K562 (cell line): ENCODE measurements around the gene AGAP1. TPM values are rescaled to one million over a fixed set of nuclear protein-coding genes. Genes with fewer than 3 reads are reported as not detected.

Experiments used
- ATAC-seq: fragments of 200-7000 bp; cut with Tn5 transposase; 3 replicates; pipeline ENCODE4 v1.9.1; 2020; ENCODE audit warnings: moderate library complexity
- BruUV-seq: library from RNA; stranded (reverse); fragments of 400-500 nt; replicated peaks from 2 replicates; lab custom pipeline; 2021; lab: Mats Ljungman, UMichigan
- CTCF ChIA-PET: fragments of 300-600 bp; formaldehyde crosslinking; extraction: SDS; loops from one replicate; lab custom pipeline; 2021; ENCODE audit warnings: low intra/inter-chr PET ratio; lab: Yijun Ruan, JAX
- POLR2A ChIA-PET: fragments of 300-600, 350-650 bp; sonication (Branson Sonifier 250); formaldehyde crosslinking; extraction: SDS; loops from one replicate; lab custom pipeline; 2021; ENCODE audit warnings: antibody characterized with exemption, inconsistent platforms; lab: Yijun Ruan, JAX
- DNase-seq, 4 experiments: peaks; one replicate each; pipeline versions ENCODE4 v3.0.0 to v3.0.0-alpha.2; 2011 to 2018; ENCODE audit warnings: low spot score in 3 of 4, mixed read lengths in 3 of 4; ENCODE audit errors: extremely low read depth in 1 of 4
- FAIRE-seq: peaks from 2 replicates; lab custom pipeline; 2011; peaks lifted over from hg19 to GRCh38; lab: Jason Lieb, UNC
- H2AFZ ChIP-seq: 2 replicates; pipeline ENCODE4 v1.6.0; 2011; ENCODE audit warnings: low read depth, low read length, control low read depth, inconsistent platforms
- H3K27ac ChIP-seq: fragments of 200-600 bp; 3 replicates; pipeline ENCODE4 v1.8.0; 2011; ENCODE audit warnings: low read depth, mild to moderate bottlenecking, control low read depth, inconsistent platforms, low read length, moderate library complexity, mixed read lengths; ENCODE audit errors: extremely low read depth
- H3K27me3 ChIP-seq, 2 experiments: fragments of 300-600 bp in 1 of 2; 2 replicates in 1 of 2; 3 replicates in 1 of 2; pipeline versions ENCODE4 v1.6.0 to v1.8.0; 2011; ENCODE audit warnings: inconsistent platforms in 2 of 2, low read length in 2 of 2, mild to moderate bottlenecking in 1 of 2, mixed read lengths in 1 of 2, moderate library complexity in 1 of 2; ENCODE audit not compliant: control insufficient read depth in 2 of 2, insufficient read depth in 2 of 2
- H3K36me3 ChIP-seq: fragments of 300-600 bp; 3 replicates; pipeline ENCODE4 v1.8.0; 2011; ENCODE audit warnings: mild to moderate bottlenecking, low read length, inconsistent platforms; ENCODE audit not compliant: control insufficient read depth, insufficient read depth
- H3K4me1 ChIP-seq, 2 experiments: fragments of 200-600 bp in 1 of 2; replicated peaks in 1 of 2; 2 replicates in 1 of 2; 3 replicates in 1 of 2; pipeline versions ENCODE4 v1.5.1 to v1.8.0; 2011; ENCODE audit warnings: inconsistent platforms in 2 of 2, low read length in 2 of 2, mild to moderate bottlenecking in 1 of 2, mixed read lengths in 1 of 2, moderate library complexity in 1 of 2; ENCODE audit not compliant: control insufficient read depth in 2 of 2, insufficient read depth in 2 of 2
- H3K4me2 ChIP-seq: 2 replicates; pipeline ENCODE4 v1.6.1; 2011; ENCODE audit warnings: low read length, control low read depth, inconsistent platforms, mixed read lengths; ENCODE audit not compliant: insufficient read depth
- H3K4me3 ChIP-seq: fragments of 200-600 bp; sonication (generic), shearing (Covaris generic); 2 replicates; pipeline ENCODE4 v1.5.1; 2016; ENCODE audit warnings: control low read depth, inconsistent platforms
- H3K79me2 ChIP-seq: fragments of 200-600 bp; 3 replicates; pipeline ENCODE4 v1.8.0; 2011; ENCODE audit warnings: low read length, inconsistent platforms; ENCODE audit not compliant: control insufficient read depth, insufficient read depth
- H3K9ac ChIP-seq, 2 experiments: 2 replicates each; pipeline versions ENCODE4 v1.6.0 to v1.6.1; 2011; ENCODE audit warnings: low read depth in 2 of 2, low read length in 2 of 2, control low read depth in 1 of 2, inconsistent platforms in 1 of 2, mild to moderate bottlenecking in 1 of 2, mixed read lengths in 1 of 2; ENCODE audit not compliant: insufficient read depth in 1 of 2
- H3K9me1 ChIP-seq: one replicate; pipeline ENCODE4 v1.6.0; 2011; ENCODE audit warnings: inconsistent platforms, mild to moderate bottlenecking, low read length, moderate library complexity; ENCODE audit not compliant: control insufficient read depth, insufficient read depth
- H3K9me3 ChIP-seq: replicated peaks from 2 replicates; pipeline ENCODE4 v1.5.1; 2011; ENCODE audit warnings: low read depth, low read length, inconsistent platforms; ENCODE audit not compliant: control insufficient read depth, insufficient read depth
- H4K20me1 ChIP-seq: replicated peaks from 2 replicates; pipeline ENCODE4 v1.6.1; 2011; ENCODE audit warnings: low read length, inconsistent platforms, mixed read lengths; ENCODE audit not compliant: control insufficient read depth, insufficient read depth
- CBX5 ChIP-seq: IDR thresholded peaks from 2 replicates; pipeline ENCODE4 v1.6.1; 2014; ENCODE audit warnings: low read depth, borderline replicate concordance
- FOXK1 ChIP-seq: sonication (generic); formaldehyde crosslinking; IDR thresholded peaks from 2 replicates; pipeline ENCODE4 v1.8.0; 2022; ENCODE audit warnings: missing genetic modification reagents, mild to moderate bottlenecking, borderline replicate concordance
- FUS ChIP-seq: fragments of 200-400 bp; formaldehyde crosslinking; optimal IDR thresholded peaks from 2 replicates; pipeline ENCODE3; 2017; ENCODE audit warnings: low read depth, low read length
- GTF2F1 ChIP-seq: IDR thresholded peaks from 2 replicates; pipeline ENCODE4 v1.6.1; 2011; ENCODE audit warnings: low read depth, low read length, improper control_type of control experiment
- POLR2G ChIP-seq: fragments of 200-400 bp; formaldehyde crosslinking; IDR thresholded peaks from 2 replicates; pipeline ENCODE4 v1.6.1; 2017; ENCODE audit warnings: low read depth, mild to moderate bottlenecking, antibody characterized with exemption, low read length, moderate library complexity
- PREB ChIP-seq: sonication (generic); formaldehyde crosslinking; IDR thresholded peaks from 2 replicates; pipeline ENCODE4 v1.8.1; 2023; ENCODE audit warnings: mild to moderate bottlenecking, missing genetic modification reagents
- SMAD4 ChIP-seq: fragments of 250-450 bp; sonication (Bioruptor Pico); conservative IDR thresholded peaks from 2 replicates; pipeline ENCODE4 v1.8.0; 2021; ENCODE audit warnings: inconsistent platforms, mild to moderate bottlenecking, moderate library complexity
- SRSF3 ChIP-seq: fragments of 200-400 bp; formaldehyde crosslinking; IDR thresholded peaks from 2 replicates; pipeline ENCODE4 v1.6.1; 2016; ENCODE audit warnings: mild to moderate bottlenecking, low read length, moderate library complexity; ENCODE audit not compliant: insufficient read depth
- ZNF232 ChIP-seq: sonication (generic); formaldehyde crosslinking; IDR thresholded peaks from 2 replicates; pipeline ENCODE4 v1.8.0; 2022; ENCODE audit warnings: mild to moderate bottlenecking, missing genetic modification reagents
- ZNF398 ChIP-seq: fragments of 250-450 bp; sonication (Bioruptor Pico); IDR thresholded peaks from 2 replicates; pipeline ENCODE4 v1.8.0; 2021; ENCODE audit warnings: moderate library complexity, mild to moderate bottlenecking, inconsistent platforms
- WGBS: fragments of 100-300 bp; shearing (Covaris generic); methylation state at CpG from one replicate; pipeline ENCODE4 v1.1.6; 2016; ENCODE audit warnings: low coverage, mixed read lengths; ENCODE audit not compliant: insufficient coverage; ENCODE audit errors: missing lambda C conversion rate; 5-methylcytosine and 5-hydroxymethylcytosine counted together
- in situ Hi-C: fragments of 300-500 bp; cut with MboI; formaldehyde crosslinking; loops from 4 replicates; pipeline ENCODE4 v1.15.0; 2018; ENCODE audit warnings: inconsistent platforms, mixed read lengths
- intact Hi-C: fragments of 100-400 bp; cut with micrococcal nuclease; formaldehyde crosslinking; loops from 2 replicates; pipeline ENCODE4 v1.14.2; 2022
- polyA plus RNA-seq, 8 experiments: library from polyadenylated mRNA; depleted of rRNA in 4 of 8; stranded (reverse) in 5 of 8; unstranded in 3 of 8; fragments of >200 nt; fragmentation: Nextera tagmentation in 2 of 8; fragmentation: Illumina TruSeq in 1 of 8; extraction: Ambion mirVana in 2 of 8; extraction: Trizol in 1 of 8; gene quantifications; 2 replicates each; pipeline versions ENCODE4 v1.2.1 to v1.2.3, GENCODE V29; 2011 to 2014; ENCODE audit warnings: inconsistent platforms in 1 of 8, missing spikeins in 1 of 8
- total RNA-seq, 7 experiments: library from RNA; depleted of rRNA in 6 of 7; stranded (reverse); fragments of >200 nt in 6 of 7; fragmentation: Illumina TruSeq in 2 of 7; extraction: Trizol in 2 of 7; gene quantifications; 2 replicates each; pipeline versions ENCODE4 v1.2.1 to v1.2.3, GENCODE V29; 2011 to 2021; ENCODE audit warnings: low replicate concordance in 1 of 7

Gene AGAP1
- total and polyA plus RNA-seq, 9 of the 15 experiments (the other 6 are each of a cell fraction or from before 2014, with no cell fraction given): 1.3 to 24.0 (median 10.6) TPM

- 50% methylated on average over 1 of the region's 3 CpGs for WGBS
- ChIA-PET CTCF (interaction anchor here (0.7 kb wide), 1 partner anchor 209 kb away, joined by 3 read pairs; no protein-coding TSS in a partner anchor), POLR2A (no interaction called here)
- no peaks in the 10 kb centered on the region for H3K36me3 ChIP-seq
- H3K9ac ChIP-seq: no peak overlapping the region
- peaks cover 77% of the 10 kb centered on the region for H3K79me2 ChIP-seq
- H3K27me3 ChIP-seq: no peaks in the 10 kb centered on the region
- peaks cover 75% of the 10 kb centered on the region for H4K20me1 ChIP-seq
- no peak overlapping the region for H3K4me2 ChIP-seq
- H3K27ac ChIP-seq: no peak overlapping the region
- intact Hi-C loops (no loop called here), in situ Hi-C loops (no loop called here)
- H3K4me3 ChIP-seq: no peak overlapping the region
- ATAC-seq (no peak), DNase-seq (no peak), FAIRE-seq (no peak)
- H2AFZ ChIP-seq: no peak overlapping the region
- BruUV-seq: no TSS peak
- peaks cover 12% of the 10 kb centered on the region for H3K9me1 ChIP-seq
- peaks cover 5 to 12% of the 10 kb centered on the region in 2 experiments; a peak in 3 of 5 replicates for H3K4me1 ChIP-seq
- no peaks in the 10 kb centered on the region for H3K9me3 ChIP-seq
- TF ChIP-seq ZNF232 (no peak), CBX5 (no peak), PREB (CRISPR knock-in tag) (no peak), POLR2G (no peak), GTF2F1 (no peak), FOXK1 (CRISPR knock-in tag) (no peak), ZNF398 (CRISPR knock-in tag) (no peak), FUS (no peak), SMAD4 (CRISPR knock-in tag) (no peak), SRSF3 (no peak)
Observed at GRCh38 chr2:235552671-235553070, 58.8 kb downstream of the AGAP1 start.
